HG02759 (cell line): ENCODE data around the gene ISX.
A peak's percentile ranks its signal among the peaks of the same experiment; 100 is the strongest.

Source experiments
- ATAC-seq: cut with Tn5 transposase; IDR thresholded peaks from one replicate; pipeline ENCODE4 v1.9.1; 2021; ENCODE audit warnings: mild to moderate bottlenecking, moderate library complexity; ENCODE audit not compliant: unreplicated experiment

ISX gene

GRCh38 chr22:35051791-35052190 lies 14.2 kb upstream of the ISX start:
- ATAC-seq = no peak

- no peak for ATAC-seq
Measured at GRCh38 chr22:35053060-35053835, 12.7 kb upstream of the ISX start.

GRCh38 chr22:35054064-35054463 lies 11.9 kb upstream of the ISX start:
- no peak for ATAC-seq

DNA sequence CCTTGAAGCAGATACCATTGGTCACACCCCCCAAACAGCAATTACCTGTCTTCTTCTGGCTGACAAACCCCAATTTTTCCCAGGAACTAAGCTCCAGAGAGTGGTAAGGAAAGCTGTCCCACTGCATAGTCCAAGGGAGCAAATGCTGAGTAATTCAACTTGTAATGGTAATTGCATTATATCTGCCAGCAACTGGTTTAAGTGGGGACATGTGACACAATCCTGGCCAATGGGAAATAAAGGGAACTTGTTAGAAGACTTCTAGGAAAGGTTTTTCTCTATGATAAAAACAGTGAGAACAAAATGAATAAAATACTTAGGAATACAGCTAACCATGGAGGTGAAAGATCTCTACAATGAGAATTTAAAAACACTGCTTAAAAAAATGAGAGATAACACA lies 9.5 kb upstream of the ISX start:
- no peak for ATAC-seq

DNA sequence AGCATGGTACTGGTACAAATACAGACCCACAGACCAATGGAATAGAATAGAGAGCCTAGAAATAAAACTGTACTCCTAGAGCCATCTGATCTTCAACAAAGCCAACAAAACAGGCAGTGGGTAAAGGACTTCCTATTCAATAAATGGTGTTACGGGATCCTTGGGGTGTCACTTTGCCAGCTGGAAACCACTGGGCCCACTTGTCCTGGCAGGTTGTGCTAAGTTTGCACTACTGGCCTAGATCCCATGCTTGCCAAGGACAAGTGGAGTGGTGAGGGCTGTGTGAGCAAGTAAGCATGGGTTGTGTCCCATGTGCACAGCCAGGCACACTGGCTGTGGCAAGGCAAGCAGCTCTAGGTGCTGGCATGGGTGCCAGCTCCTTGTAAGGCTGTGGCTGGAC lies 8.8 kb upstream of the ISX start:
- ATAC-seq = no peak

DNA sequence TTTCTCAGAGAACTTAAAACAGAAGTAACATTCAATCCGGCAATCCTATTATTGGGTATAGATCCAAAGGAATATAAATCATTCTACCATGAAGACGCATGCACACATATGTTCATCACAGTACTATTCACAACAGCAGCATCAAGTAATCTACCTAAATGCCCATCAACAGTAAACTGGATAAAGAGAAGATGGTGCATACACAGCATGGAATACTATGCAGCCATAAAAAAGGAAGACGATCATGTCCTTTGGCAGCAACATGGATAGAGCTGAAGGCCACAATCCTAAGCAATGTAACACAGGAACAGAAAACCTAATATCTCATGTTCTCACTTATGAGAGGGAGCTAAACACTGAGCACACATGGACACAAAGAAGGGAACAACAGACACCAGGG lies 6.3 kb upstream of the ISX start:
- no peak for ATAC-seq

GRCh38 chr22:35064664-35065063 lies 1.3 kb upstream of the ISX start:
- peak; percentile 61 for ATAC-seq

DNA sequence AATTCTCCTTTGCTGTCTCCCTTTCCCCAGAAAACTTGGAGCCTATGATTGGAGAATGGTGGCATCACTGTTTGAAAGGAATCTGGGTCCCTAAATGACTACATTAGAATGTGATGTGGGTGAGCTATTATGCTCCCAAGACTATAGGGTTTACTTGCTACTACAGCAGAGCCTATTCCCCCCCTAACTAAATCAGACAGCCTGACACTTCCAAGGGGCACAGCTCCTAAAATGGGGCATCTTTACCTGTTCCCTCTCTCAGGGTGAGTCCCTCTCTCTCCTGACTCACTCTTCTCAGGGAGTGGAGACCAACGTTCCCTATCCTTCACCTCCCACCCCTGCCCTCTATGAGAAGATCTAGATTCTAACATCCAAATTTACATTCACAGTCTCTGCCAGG lies 775 bp upstream of the ISX start:
- no peak for ATAC-seq

DNA sequence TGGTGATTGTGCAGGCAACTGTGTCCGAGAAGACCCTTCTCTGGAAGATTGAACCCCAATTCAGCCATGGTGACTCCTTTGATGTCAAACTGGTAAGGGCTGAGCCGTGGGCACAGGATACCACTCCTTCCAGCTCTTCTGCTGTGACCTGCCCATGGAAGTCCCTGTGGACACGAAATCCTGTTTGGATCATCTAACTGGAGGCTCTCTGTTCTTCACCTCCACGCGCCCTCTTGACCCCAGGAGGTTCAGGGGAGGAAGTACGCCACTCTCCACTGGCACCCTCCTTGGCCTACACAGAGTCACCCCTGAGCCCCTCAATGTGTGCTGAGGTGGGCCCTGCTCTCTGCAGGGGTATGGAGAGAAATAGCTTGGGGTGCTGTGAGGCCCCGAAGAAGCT lies 810 bp downstream of the ISX start:
- no peak for ATAC-seq

DNA sequence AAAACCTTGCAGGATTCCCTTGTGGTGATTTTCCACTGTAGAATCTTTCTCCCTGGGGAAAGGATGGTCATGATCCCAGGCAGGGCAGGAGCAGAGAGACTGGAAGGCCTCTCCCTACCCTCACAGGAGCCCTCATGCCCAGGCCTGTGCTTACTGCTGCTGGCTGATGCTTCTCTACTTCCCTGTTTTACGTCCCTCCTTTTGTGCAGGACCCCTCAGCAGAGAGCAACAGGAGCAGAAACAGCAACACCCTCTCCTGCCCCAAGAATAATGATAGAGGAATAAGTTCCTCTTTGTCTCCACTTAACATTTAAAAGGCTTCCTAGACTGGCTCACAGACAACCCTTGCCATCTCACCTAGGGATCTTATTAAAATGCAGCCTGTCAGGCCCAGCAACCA lies 3.6 kb downstream of the ISX start:
- ATAC-seq = no peak

DNA sequence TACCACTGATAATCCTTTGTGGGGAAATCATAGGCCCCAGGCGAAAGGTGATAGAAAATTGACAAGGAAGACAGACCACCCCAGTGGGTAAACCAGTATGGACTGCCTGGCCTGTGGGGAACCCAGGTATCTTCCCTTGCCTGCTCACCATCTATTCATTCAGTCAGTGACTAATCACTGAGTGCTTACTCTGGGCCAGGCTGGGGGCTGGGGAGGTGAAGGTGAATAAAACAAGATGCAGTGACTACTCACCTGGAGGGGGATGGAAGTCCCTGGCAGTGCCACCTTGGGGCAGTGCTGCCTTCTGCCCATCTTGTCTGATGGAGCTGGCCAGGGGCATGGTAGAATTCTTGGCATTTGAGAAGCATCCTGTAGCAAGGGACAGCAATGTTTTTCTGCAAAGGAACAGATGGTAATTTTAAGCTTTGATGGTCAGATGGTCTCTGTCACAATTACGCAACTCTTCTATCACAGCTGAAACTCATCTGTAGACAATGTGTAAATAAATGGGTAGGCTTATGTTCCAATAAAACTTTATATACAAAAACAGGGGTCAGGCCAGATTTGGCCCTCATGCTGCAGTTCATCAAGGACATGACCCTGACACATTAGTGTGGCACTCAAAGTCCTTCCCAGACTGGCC lies 4.6 kb downstream of the ISX start:
- no peak for ATAC-seq

GRCh38 chr22:35071784-35072183 lies 5.8 kb downstream of the ISX start:
- no peak for ATAC-seq

GRCh38 chr22:35072925-35073324 lies 7.0 kb downstream of the ISX start:
- no peak for ATAC-seq

DNA sequence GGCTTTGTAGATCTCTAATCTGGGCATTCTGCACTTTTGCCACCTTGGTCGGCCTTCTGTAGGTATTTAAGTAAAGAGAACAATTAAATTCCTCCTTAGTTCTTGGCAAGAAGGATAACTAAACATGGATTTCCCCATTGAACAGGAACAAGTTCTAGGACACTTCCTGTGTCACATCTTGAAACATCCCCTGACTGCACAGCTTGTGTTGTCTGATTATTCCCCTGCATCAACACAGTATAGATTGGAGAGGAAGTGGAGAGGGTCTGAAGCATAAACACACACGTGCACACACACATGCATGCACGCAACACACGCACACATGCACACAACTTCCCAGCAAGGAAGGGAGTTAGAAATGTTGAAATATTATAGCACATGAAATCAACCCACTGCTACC lies 8.6 kb downstream of the ISX start:
- ATAC-seq = no peak

DNA sequence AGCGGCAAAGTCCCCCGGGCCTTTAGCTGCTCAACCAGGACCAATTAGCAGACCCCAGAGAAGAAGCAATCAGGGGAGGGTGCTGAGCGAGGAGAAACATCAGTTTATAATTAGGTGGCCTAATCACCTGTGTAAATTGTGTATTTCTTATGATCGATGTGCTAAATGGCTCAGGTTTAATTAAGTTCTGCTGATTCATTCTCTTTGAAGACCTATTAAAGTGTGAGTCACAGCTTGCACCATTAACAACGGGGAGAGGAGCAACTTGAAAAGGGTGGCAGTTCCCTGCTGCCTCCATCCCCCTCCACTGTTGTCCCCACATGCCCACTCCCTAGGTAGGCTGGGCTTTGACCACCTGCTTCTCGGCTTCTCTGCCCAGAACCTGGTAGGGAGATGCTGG lies 10.7 kb downstream of the ISX start:
- no peak for ATAC-seq

GRCh38 chr22:35085621-35086020 lies 19.7 kb downstream of the ISX start:
- ATAC-seq = no peak

DNA sequence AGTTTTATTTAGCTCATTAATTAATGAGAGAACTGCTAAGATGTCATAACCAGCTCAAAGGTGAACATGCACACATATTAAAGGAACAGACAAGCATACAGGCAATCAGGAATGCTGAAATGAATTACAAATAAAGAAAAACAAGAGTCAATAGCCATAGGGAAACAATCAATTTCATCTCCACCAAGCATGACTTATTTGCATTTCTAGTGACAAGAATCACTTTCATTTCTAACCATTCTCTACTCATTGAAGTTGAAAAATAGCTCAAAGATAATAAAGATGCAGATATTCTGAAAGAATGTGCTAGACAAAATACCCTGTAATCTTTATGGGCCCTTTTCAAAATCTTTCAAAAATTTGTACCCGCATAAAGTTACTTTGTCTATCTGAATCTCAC lies 23.2 kb downstream of the ISX start:
- no peak for ATAC-seq

DNA sequence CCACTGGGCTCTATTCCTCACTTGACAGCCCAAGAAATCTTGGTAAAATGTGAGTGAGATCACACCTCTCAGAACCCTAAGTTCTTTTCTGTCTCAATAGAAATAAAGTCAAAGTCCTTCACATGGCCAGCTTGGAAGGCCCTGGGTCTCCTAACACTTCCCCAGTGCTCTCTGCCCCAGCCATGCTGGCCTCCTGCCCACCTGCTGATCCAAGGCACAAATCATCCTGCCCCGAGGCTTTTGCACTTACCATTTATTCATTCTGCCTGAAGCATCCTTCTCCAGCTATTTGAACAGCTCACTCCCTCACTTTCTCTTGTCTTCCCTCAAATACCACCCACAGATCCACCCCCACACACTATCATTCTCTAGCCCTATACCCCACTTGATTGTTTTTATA lies 26.4 kb downstream of the ISX start:
- no peak for ATAC-seq

- no peak for ATAC-seq
Measured at GRCh38 chr22:35098921-35099320, 33.0 kb downstream of the ISX start.

DNA sequence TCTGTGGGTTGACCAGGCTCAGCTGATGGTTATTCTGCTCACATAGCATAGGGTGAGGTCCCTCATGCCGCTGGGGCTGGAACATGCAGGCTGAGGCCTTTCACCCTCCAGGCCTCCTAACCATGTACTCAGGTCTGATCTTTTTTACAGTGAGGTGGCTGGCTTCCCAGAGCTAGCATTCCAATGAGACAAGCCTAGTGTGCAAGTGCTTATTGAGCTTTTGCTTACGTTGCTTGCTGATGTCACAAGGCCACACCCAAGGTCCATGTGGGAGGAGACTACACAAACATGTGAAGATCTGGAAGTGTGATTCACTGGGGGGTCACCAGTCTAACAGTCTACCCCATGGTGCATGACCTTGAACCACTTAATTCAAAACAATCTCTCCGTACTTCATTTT lies 33.9 kb downstream of the ISX start:
- ATAC-seq = no peak

GRCh38 chr22:35102663-35103062 lies 36.7 kb downstream of the ISX start:
- ATAC-seq = no peak

DNA sequence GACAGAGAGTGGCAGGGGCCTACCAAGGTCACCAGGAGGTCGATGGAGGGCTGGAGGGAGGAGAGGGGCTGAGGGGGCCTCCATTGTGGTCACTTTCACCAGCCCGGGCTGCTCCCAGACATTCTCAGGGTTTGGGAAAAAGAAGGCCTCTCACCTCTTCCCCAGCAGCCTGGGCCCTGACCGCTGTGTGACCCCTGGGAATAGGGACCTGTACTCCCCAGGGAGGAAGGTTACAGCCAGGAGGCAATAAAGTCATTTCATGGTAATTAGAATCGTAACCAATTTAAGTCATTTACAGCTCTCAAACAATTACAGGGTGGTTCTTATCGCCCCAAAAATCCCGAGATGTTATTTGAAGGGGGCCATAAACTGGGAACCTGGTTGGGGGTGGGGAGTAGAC lies 37.8 kb downstream of the ISX start:
- ATAC-seq = no peak

DNA sequence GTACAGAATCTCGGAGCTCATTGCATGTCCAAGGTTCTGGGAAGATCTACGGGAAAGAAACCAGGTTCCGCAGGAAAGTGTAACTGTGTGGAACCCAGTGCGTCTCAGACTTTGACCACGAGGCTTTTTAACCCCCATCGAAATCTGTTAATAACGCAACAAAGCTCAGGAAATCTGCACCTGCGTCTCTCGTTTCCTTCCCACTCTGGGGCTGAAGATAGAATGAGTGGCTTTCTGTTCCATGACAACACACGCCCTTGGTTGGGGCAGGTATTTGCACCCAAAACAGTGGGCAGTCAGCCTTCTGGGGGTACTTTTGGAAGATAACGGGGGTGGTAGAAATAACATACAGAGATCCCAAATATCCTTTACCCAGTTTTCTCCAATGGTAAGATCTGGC lies 38.5 kb downstream of the ISX start:
- no peak for ATAC-seq
